Measurements from ENCODE around the gene ERGIC1. TPM values are rescaled to one million over a fixed set of nuclear protein-coding genes. Genes with fewer than 3 reads are reported as not detected.
"Not testable (repeated sequence)": the region's sequence is repeated elsewhere in the genome, so short reads cannot be mapped to it uniquely, and the experiment has no call there.

Gene ERGIC1
- polyA plus RNA-seq, 4 donors, result 110 to 126 (median 119) TPM

GRCh38 chr5:172799416-172799815, 34.6 kb upstream of the ERGIC1 start:
- no peak for DNase-seq (ENCODE audit: low read depth in 4 of 4, low spot score in 3 of 4)

GRCh38 chr5:172800088-172800551, 33.9 kb upstream of the ERGIC1 start:
- DNase-seq (ENCODE audit: low read depth in 4 of 4, low spot score in 3 of 4), result no peak

- no peak for DNase-seq (ENCODE audit: low read depth in 4 of 4, low spot score in 3 of 4)
These were observed 32.8 kb upstream of the ERGIC1 start for GRCh38 chr5:172801179-172801671.

GRCh38 chr5:172802112-172802511, 31.9 kb upstream of the ERGIC1 start:
- no peak for DNase-seq (ENCODE audit: low read depth in 4 of 4, low spot score in 3 of 4)

- no peak for DNase-seq (ENCODE audit: low read depth in 4 of 4, low spot score in 3 of 4)
These were observed 31.4 kb upstream of the ERGIC1 start for GRCh38 chr5:172802567-172803176.

GRCh38 chr5:172805018-172805683, 28.9 kb upstream of the ERGIC1 start:
- DNase-seq (ENCODE audit: low read depth in 4 of 4, low spot score in 3 of 4), result no peak

GRCh38 chr5:172805736-172806255, 28.3 kb upstream of the ERGIC1 start:
- DNase-seq (ENCODE audit: low read depth in 4 of 4, low spot score in 3 of 4), result no peak

GRCh38 chr5:172806897-172807672, 27.0 kb upstream of the ERGIC1 start:
- DNase-seq (ENCODE audit: low read depth in 4 of 4, low spot score in 3 of 4), result peak; percentile 31 to 56 (median 44)

- no peak for DNase-seq (ENCODE audit: low read depth in 4 of 4, low spot score in 3 of 4)
These were observed 26.2 kb upstream of the ERGIC1 start for GRCh38 chr5:172807766-172808311.

GRCh38 chr5:172809774-172810173, 24.3 kb upstream of the ERGIC1 start:
- DNase-seq (ENCODE audit: low read depth in 4 of 4, low spot score in 3 of 4), result no peak

GRCh38 chr5:172810996-172811395, 23.1 kb upstream of the ERGIC1 start:
- not testable (repeated sequence) for DNase-seq (ENCODE audit: low read depth in 4 of 4, low spot score in 3 of 4)

GRCh38 chr5:172815631-172816030, 18.4 kb upstream of the ERGIC1 start:
- no peak for DNase-seq (ENCODE audit: low read depth in 4 of 4, low spot score in 3 of 4)

GRCh38 chr5:172816925-172817562, 17.0 kb upstream of the ERGIC1 start:
- no peak for DNase-seq (ENCODE audit: low read depth in 4 of 4, low spot score in 3 of 4)

- no peak for DNase-seq (ENCODE audit: low read depth in 4 of 4, low spot score in 3 of 4)
These were observed 16.4 kb upstream of the ERGIC1 start for GRCh38 chr5:172817664-172818063.

GRCh38 chr5:172818081-172818480, 16.0 kb upstream of the ERGIC1 start:
- DNase-seq (ENCODE audit: low read depth in 4 of 4, low spot score in 3 of 4), result no peak

- DNase-seq (ENCODE audit: low read depth in 4 of 4, low spot score in 3 of 4), result no peak
These were observed 14.5 kb upstream of the ERGIC1 start for GRCh38 chr5:172819569-172819968.

GRCh38 chr5:172820046-172820767, 13.8 kb upstream of the ERGIC1 start:
- DNase-seq (ENCODE audit: low read depth in 4 of 4, low spot score in 3 of 4), result no peak

- no peak for DNase-seq (ENCODE audit: low read depth in 4 of 4, low spot score in 3 of 4)
These were observed 12.6 kb upstream of the ERGIC1 start for GRCh38 chr5:172821340-172821985.

- DNase-seq (ENCODE audit: low read depth in 4 of 4, low spot score in 3 of 4), result no peak
These were observed 10.2 kb upstream of the ERGIC1 start for GRCh38 chr5:172823840-172824362.

All from left renal pelvis (tissue), 4 donors.